AG10803 (cell line): ENCODE data around the gene CHST5.

Source experiments
- DNase-seq: peaks from one replicate; pipeline ENCODE4 v3.0.0; 2010; ENCODE audit warnings: low read depth
- H3K4me3 ChIP-seq: 2 replicates; pipeline ENCODE4 v1.5.1; 2011; ENCODE audit warnings: mild to moderate bottlenecking, low read length, control low read depth
- TF ChIP-seq, protein P1 (sequence below): conservative IDR thresholded peaks from 2 replicates; pipeline ENCODE4 v1.5.1; 2011; ENCODE audit warnings: mild to moderate bottlenecking, low read length, control low read depth, inconsistent platforms

Gene CHST5

DNA sequence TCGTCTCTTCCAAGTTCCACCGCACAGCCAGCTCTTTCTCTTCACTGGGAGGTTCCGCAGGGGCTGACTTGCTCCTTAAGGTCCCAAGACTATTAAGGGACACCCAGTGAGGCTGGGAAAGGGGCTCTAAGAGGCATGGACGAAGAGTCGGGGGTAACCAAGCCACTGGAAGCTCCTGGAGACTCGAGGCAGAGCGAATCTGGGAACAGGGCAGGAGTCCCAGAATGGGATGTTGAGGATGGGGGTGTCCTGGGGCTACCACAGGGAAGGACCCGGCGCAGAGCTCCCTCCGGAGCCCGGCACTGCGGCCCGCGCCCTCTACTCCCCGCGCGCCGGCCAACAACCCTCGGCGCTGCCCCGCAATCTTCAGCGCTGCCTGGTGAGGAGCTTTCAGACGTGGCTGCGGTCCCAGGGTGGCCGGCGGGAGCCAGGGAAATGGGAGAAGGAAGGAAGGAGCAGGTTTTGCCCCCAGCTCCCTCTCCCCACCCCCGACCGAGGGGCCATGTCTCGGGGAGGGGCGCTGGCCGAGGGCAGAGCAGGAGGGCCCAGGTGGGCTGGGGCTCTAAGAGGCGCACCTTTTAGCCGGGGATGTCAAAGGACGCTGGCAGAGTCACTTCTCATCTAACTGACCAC lies 581 bp downstream of the CHST5 start:
- TF ChIP-seq, protein P1, sequence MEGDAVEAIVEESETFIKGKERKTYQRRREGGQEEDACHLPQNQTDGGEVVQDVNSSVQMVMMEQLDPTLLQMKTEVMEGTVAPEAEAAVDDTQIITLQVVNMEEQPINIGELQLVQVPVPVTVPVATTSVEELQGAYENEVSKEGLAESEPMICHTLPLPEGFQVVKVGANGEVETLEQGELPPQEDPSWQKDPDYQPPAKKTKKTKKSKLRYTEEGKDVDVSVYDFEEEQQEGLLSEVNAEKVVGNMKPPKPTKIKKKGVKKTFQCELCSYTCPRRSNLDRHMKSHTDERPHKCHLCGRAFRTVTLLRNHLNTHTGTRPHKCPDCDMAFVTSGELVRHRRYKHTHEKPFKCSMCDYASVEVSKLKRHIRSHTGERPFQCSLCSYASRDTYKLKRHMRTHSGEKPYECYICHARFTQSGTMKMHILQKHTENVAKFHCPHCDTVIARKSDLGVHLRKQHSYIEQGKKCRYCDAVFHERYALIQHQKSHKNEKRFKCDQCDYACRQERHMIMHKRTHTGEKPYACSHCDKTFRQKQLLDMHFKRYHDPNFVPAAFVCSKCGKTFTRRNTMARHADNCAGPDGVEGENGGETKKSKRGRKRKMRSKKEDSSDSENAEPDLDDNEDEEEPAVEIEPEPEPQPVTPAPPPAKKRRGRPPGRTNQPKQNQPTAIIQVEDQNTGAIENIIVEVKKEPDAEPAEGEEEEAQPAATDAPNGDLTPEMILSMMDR: no peak
- H3K4me3 ChIP-seq: no peak overlapping the region
- no peak for DNase-seq

DNA sequence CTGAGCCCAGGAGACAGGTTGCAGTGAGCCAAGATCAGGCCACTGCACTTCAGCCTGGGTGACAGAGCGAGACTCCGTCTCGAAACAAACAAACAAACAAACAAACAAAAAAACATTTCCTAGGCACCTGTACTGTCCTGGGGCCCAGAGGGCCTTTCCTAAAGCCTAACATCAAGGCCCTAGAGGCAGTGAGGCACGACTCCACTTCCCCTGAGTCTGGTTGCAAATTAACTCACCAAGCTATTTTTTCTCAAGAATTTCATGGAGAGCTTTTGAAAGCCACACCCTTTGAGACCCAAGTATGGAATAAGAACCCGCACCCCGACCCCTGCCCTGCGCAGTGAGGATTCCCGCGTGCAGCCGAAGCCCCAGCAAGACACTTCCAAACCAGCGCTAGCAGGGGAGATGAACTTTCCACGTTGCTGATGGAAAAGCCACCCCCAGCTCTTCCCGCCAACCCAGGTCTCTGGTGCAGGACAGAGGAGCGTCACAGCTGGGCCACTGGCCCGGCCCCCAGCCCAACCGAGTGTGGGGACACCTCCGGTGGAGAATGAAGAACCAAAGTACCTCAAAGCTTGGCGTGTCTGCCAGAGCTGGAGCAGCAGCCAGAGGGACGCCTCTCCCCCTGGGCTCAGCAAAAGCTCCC lies 1.2 kb downstream of the CHST5 start:
- DNase-seq: no peak
- H3K4me3 ChIP-seq: no peak overlapping the region
- TF ChIP-seq, protein P1: no peak

DNA sequence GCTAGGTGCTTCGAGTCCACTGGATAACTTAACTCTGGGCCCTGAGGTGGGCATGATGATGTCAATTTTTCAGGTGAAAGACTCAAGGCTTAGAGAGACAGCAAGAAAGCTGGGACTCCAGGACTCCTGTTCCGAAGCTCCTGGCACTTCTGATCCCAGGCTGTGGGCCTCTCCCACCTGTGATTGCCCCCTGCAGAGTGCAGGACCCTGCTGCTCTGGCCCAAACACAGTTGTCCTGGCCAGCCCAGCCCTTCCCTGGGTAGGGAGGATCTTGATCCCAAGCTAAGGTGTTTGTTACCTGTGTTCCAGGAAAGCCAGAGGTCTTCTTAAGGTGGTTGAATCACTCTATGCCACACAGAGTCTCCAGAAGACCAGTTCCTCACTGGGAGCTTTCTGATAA lies 3.1 kb downstream of the CHST5 start:
- TF ChIP-seq, protein P1: no peak
- DNase-seq: no peak
- no peak overlapping the region for H3K4me3 ChIP-seq

DNA sequence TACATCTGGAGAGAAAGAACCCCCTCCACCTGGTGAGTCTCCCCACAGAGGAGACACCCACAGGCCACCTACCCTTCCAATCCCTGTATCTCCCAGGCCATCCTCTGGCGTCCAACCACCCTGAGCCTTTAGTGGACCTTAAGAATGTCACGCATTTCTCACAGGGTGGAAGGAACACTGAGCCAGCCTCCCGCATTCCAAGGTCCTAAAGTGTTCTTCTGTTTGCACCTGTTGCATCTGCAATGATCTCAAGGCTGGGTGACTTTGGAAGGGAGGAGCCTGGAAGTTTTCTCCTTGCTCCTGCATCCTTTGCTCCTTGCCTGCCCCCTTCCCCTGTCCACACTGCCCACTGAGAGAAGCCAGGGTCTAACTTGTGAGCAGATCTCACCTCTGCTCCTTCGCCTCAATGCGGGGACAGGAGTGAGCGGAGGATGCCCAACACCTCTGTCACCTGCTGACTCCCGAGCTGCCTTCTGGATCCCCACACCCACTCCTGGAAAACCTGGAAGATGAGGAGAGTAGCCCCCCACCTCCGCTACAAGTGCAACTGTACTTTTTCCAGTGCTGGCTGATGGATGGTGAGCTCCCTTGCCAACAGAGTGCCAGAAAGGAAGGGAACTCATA lies 3.7 kb downstream of the CHST5 start:
- DNase-seq: no peak
- TF ChIP-seq, protein P1: no peak
- no peak overlapping the region for H3K4me3 ChIP-seq

DNA sequence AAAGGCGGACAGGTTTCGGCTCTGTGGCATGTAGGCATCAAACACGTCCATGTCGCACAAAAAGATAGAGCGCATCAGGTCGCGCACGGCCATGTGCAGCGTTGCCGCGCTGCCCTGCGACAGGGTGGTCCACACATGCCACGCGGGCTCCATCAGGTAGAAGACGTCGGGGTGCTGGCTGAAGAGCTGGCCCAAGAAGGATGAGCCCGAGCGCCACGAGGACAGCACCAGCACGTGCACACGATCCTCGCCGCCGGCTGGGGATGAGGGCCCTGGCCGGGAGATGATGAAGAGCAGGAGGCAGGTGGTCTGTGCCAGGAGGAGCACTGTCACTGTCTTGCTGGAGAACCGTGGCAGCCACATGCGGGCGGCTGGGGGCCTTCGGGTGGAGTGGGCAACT lies 5.9 kb downstream of the CHST5 start:
- H3K4me3 ChIP-seq: no peak overlapping the region
- TF ChIP-seq, protein P1: no peak
- DNase-seq: no peak

DNA sequence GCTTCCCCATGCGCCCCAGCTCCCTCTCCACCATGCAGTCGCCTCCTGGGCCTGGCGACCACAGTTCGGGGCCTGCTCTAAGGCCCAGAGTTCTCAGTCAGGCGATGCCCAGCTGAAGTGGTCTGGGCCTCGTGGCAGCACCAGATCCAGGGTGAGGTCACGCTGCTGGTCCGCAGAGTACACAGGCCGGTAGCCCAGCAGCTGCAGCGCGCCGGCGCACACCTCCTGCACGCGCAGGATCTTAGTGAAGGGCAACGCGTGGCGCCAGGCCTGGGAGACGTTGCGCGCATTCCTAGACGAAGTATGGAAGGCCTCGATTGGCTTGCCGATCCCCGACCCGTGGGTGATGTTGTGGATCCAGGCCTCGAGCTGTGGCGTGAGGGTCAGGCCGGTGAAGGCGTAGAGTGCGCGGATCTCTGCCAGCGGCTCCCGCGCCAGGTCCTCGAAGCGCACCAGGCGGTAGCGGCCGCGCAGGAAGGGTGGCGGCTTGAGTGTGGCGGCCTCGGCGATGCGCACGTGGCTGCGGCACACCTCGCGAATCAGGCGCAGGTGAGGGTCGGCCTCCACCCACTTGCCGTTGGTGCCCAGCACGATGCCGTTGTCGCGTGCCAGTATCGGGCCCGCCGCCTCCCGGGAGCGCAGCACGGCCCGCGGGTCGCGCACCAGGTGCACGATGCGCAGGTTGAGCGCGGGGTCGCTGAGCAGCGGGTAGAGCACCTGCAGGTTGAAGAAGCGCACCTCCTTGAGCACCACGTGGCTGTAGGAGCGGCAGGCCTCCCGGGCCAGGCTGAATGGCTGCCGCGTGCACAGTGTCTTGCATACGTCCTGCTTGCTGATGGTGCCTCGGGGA lies 6.6 kb downstream of the CHST5 start:
- DNase-seq: no peak
- TF ChIP-seq, protein P1: no peak
- no peak overlapping the region for H3K4me3 ChIP-seq
